Kidney (tissue), 14 donors: Measurements from ENCODE around the gene ABCG2. TPM values are rescaled to one million over a fixed set of nuclear protein-coding genes. Genes with fewer than 3 reads are reported as not detected.

Source experiments
- DNase-seq, 5 donors: peaks; one replicate each; pipeline ENCODE4 v3.0.0-alpha.2; 2013 to 2020
- FAIRE-seq: peaks from 2 replicates; lab custom pipeline; 2012; peaks lifted over from hg19 to GRCh38; lab: Jason Lieb, UNC
- H3K27ac ChIP-seq, 2 donors: one replicate each; pipeline ENCODE4 v1.7.0; 2013; ENCODE audit warnings: low read depth in 2 of 2, low read length in 2 of 2, inconsistent platforms in 1 of 2
- H3K27me3 ChIP-seq: one replicate; pipeline ENCODE4 v1.7.1; 2013; ENCODE audit warnings: low read length, inconsistent platforms; ENCODE audit not compliant: control insufficient read depth, insufficient read depth
- H3K36me3 ChIP-seq, 3 donors: one replicate each; pipeline versions ENCODE4 v1.7.0 to v1.7.1; 2013; ENCODE audit warnings: low read length in 3 of 3, control low read depth in 1 of 3, inconsistent platforms in 1 of 3; ENCODE audit not compliant: insufficient read depth in 3 of 3, control insufficient read depth in 2 of 3
- H3K4me1 ChIP-seq, 3 donors: one replicate each; pipeline versions ENCODE4 v1.7.0 to v1.7.1; 2013; ENCODE audit warnings: low read length in 3 of 3, inconsistent platforms in 1 of 3, low read depth in 1 of 3; ENCODE audit not compliant: control insufficient read depth in 2 of 3, insufficient read depth in 2 of 3
- H3K4me3 ChIP-seq, 3 donors: one replicate each; pipeline versions ENCODE4 v1.7.0 to v1.8.1; 2013; ENCODE audit warnings: low read length in 3 of 3, control low read depth in 1 of 3, inconsistent platforms in 1 of 3
- H3K9ac ChIP-seq, 3 donors: one replicate each; pipeline versions ENCODE4 v1.7.0 to v1.7.1; 2013; ENCODE audit warnings: low read length in 3 of 3, control low read depth in 1 of 3, inconsistent platforms in 1 of 3
- H3K9me3 ChIP-seq, 3 donors: one replicate each; pipeline versions ENCODE4 v1.7.0 to v1.7.1; 2013; ENCODE audit warnings: low read length in 3 of 3, control low read depth in 1 of 3, inconsistent platforms in 1 of 3; ENCODE audit not compliant: control insufficient read depth in 2 of 3, insufficient read depth in 1 of 3
- CTCF ChIP-seq: IDR thresholded peaks from 3 replicates; pipeline ENCODE4 v1.5.1; 2012; ENCODE audit warnings: mild to moderate bottlenecking, moderate library complexity, borderline replicate concordance; ENCODE audit not compliant: insufficient read depth; ENCODE audit errors: extremely low read depth
- intact Hi-C: fragments of 100-400 bp; cut with DNase I; formaldehyde crosslinking; loops from one replicate; pipeline ENCODE4 v1.11.1; 2022
- polyA plus RNA-seq: library from polyadenylated mRNA; stranded (reverse); fragments of 350-450 nt; fragmentation: Illumina TruSeq; extraction: RNeasy Lipid Tissue Mini Kit (QIAGEN cat#74804); gene quantifications from one replicate; pipeline ENCODE4 v1.2.3, GENCODE V29; 2014; ENCODE audit warnings: low read depth, low replicate concordance; ENCODE audit not compliant: insufficient read depth
- total RNA-seq: library from RNA; stranded (reverse); fragmentation: NEBNext Ultra II Directional; extraction: Animal tissue kit (Norgen Biotek cat#: 25700); gene quantifications from one replicate; pipeline ENCODE4 v1.2.1, GENCODE V29; 2021
- donor health status: control.
- donor health status: control.
- donor health status: control.
- donor health status: control.
- donor health status: control.
- donor health status: DM: yes; HTN: yes; CAD: no.
- donor health status: Normal renal cell carcinoma (clear cell type).

Gene ABCG2
- total and polyA plus RNA-seq, 2 donors from 2014 or later, result 1.5 to 4.7 TPM

- no peak overlapping the region for H3K9ac ChIP-seq
- no peak for TF ChIP-seq CTCF
- intact Hi-C loops, result no loop called here
- H3K27me3 ChIP-seq, result no peaks in the 10 kb centered on the region
- no peak overlapping the region for H3K27ac ChIP-seq
- H3K36me3 ChIP-seq, result no peaks in the 10 kb centered on the region
- H3K4me1 ChIP-seq, result peaks cover 0 to 5% (median 0%) of the 10 kb centered on the region in 3 donors
- DNase-seq (no peak), FAIRE-seq (no peak)
- H3K9me3 ChIP-seq, result no peaks in the 10 kb centered on the region
- no peak overlapping the region for H3K4me3 ChIP-seq
Observed at GRCh38 chr4:88148560-88148959, 9.9 kb downstream of the ABCG2 start.

DNA sequence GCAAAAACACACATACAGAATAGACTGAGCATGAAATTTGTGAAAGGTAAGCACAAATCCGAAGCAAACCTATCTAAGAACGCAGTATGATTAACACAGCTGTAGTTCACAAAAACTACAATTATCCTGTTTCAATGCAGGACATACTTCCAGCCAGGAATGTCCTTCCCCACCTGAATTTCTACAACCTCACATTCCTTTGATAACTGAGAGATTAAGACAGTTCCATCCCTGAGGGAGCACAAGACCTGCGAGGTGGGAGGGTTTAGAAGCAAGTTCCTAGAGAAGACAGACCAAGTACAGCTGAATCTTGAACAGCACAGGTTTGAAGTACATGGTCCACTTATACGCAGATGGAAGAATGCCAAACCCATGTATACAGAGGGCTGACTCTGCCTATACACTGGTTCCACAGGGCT lies 10.6 kb downstream of the ABCG2 start:
- no peak for TF ChIP-seq CTCF
- Histone ChIP-seq H3K27ac (no peak overlapping the region), H3K4me3 (no peak overlapping the region), H3K9ac (no peak overlapping the region), H3K4me1 (peaks cover 0 to 5% (median 0%) of the 10 kb centered on the region in 3 donors), H3K36me3 (no peaks in the 10 kb centered on the region), H3K27me3 (no peaks in the 10 kb centered on the region), H3K9me3 (no peaks in the 10 kb centered on the region)
- FAIRE-seq (no peak), DNase-seq (no peak)
- intact Hi-C loops, result no loop called here

GRCh38 chr4:88146891-88147290 lies 11.5 kb downstream of the ABCG2 start:
- H3K9ac ChIP-seq, result no peak overlapping the region
- no peak overlapping the region for H3K27ac ChIP-seq
- H3K27me3 ChIP-seq, result no peaks in the 10 kb centered on the region
- no peak for DNase-seq
- no peaks in the 10 kb centered on the region for H3K36me3 ChIP-seq
- TF ChIP-seq CTCF, result no peak
- FAIRE-seq, result no peak
- peaks cover 0 to 5% (median 0%) of the 10 kb centered on the region in 3 donors for H3K4me1 ChIP-seq
- intact Hi-C loops, result no loop called here
- H3K4me3 ChIP-seq, result no peak overlapping the region
- no peaks in the 10 kb centered on the region for H3K9me3 ChIP-seq

GRCh38 chr4:88144866-88145300 lies 13.6 kb downstream of the ABCG2 start:
- no peaks in the 10 kb centered on the region for H3K27me3 ChIP-seq
- intact Hi-C loops, result no loop called here
- H3K9ac ChIP-seq, result no peak overlapping the region
- no peak for DNase-seq
- TF ChIP-seq CTCF, result no peak
- H3K9me3 ChIP-seq, result no peaks in the 10 kb centered on the region
- H3K27ac ChIP-seq, result no peak overlapping the region
- H3K36me3 ChIP-seq, result no peaks in the 10 kb centered on the region
- no peak for FAIRE-seq
- no peak overlapping the region for H3K4me3 ChIP-seq
- peaks cover 0 to 5% (median 0%) of the 10 kb centered on the region in 3 donors for H3K4me1 ChIP-seq
